NCI-H1092 treated with DMSO at 0.1 percent for 48 hours (cell line): ENCODE results near the gene PHIP.

Experiments used
- DNase-seq: peaks from one replicate; lab custom pipeline; 2025; lab: John Stamatoyannopoulos, UW

The PHIP gene

DNA sequence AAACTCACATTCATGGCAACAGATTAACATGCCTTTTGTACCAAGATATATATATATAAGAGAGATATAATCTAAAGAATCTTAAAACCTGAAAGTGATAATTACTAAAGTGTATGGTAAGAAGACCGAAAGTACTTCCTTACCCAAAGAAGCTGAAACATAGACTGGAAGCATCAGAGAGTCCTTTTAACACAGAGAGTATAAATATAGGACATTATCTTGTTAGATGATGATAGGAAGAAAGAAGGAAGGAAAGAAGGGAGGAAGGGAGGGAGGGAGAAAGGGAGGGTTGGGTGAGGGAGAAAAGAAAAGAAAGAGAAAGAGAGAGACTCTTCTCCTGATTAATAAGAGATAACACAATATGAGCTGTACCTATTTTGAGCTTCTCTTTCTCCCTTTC lies 68.2 kb downstream of the PHIP start:
- no peak for DNase-seq

DNA sequence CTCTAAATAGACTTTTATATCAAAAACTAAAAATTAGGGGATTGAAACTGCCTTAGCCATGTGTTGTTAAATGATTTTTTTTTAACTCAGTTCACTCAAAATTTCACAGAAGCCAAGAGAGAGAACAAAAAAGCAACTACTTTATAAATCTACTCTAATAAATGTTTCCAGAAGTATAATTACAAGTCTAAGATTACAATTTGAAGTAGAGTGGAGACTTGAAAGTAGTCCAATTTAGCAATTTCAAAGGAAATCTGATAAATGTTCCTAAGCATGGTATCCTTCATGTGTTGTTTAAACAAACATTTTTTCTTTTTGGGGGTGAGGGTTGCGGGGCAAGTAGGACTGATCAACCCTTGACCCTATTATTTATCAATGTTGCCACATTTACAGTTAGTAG lies 72.6 kb downstream of the PHIP start:
- DNase-seq = no peak

- DNase-seq = no peak
These were observed 73.0 kb downstream of the PHIP start for GRCh38 chr6:79005024-79005423.

DNA sequence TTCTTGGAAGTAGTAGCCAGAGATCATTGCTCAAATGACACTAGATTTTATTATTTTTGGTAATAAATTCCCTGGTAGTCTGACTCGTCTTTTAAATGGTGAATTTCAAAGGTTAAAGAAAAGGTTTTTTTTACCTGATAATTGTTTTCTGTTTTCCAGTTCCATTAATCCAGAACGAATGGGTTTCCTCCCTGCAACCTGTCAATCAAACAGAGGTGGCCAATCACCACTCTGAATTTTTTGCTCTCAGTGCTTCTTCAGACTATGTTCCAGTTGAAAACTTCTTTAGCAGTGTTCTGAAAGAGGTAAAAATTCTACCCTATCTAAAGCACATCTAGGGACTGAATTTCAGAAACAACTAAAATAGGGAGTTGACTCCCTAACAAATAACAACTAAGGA lies 73.8 kb downstream of the PHIP start:
- DNase-seq = no peak

GRCh38 chr6:79001415-79001814 lies 76.6 kb downstream of the PHIP start:
- no peak for DNase-seq

DNA sequence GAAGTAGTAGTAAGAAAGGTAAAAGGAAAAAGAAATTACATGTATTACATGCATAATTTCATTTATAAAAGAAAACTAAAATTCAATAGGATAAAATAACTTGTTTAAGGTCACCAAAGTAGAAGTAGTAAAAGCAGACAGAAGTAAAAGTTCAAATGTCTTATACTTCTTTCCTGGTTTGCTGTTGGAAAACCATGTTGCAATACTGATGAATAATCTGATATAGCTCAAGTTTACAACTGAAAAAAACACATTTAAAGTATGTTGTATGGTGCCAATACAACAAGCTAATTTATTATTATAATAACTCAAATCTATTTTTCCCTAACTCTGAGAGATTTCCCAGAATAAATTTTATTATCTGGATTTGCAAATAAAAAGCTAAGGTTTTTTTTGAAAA lies 78.3 kb downstream of the PHIP start:
- no peak for DNase-seq

DNA sequence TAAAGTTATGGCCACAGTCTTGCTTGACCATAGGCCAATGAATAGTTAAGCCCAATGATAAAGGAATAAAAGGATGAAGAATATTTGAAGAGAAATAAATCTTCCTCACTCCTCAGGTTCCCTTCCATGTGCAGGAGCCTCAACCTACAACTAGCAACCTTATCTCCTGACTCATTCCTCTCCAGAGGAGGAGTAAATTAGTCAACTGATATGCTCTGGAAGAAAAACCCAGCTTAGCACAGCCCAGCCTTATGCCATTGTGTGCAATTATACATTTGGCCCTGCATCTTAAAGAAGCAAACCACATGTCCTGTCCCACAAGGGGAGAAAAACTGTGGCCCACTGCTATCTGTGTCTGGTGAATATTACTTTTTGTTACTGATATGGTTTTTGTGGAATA lies 82.1 kb downstream of the PHIP start:
- DNase-seq = no peak

GRCh38 chr6:78995346-78995745 lies 82.7 kb downstream of the PHIP start:
- DNase-seq = no peak

DNA sequence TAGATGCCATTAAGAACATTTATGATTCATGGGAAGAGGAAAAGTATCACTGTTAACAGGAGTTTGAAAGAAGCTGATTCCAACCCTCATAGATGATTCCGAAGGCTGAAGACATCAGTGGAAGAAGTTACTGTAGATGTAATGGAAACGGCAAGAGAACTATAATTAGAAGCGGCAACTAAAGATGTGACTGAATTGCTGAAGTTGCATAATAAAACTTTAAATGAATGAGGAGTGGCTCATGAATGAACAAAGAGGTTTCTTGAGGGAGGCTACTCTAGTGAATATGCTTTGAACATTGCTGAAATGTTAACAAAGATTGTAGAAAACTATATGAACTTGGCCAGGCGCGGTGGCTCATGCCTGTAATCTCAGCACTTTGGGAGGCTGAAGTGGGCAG lies 84.1 kb downstream of the PHIP start:
- DNase-seq = no peak

DNA sequence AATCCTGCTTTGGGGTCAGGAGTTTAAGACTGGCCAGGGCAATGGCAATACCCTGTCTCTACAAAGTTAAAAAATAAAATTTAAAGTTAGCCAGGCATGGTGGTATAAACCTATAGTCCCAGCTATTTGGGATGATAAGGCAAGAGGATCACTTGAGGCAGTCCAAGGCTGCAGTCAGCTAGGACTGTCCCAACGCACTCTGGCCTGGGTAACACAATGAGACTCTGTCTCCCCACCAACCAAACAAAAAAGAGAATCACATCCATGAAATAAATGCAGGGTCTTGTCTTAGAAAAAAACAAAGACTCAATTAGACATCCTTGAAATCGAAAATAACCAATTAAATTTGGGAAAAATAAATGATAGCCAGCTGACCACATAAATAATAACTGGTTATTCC lies 88.9 kb downstream of the PHIP start:
- DNase-seq = no peak

- no peak for DNase-seq
These were observed 91.9 kb downstream of the PHIP start for GRCh38 chr6:78986161-78986560.

GRCh38 chr6:78984225-78984950 lies 93.7 kb downstream of the PHIP start:
- DNase-seq = no peak

GRCh38 chr6:78967191-78967590 lies 110.9 kb downstream of the PHIP start:
- DNase-seq = no peak

DNA sequence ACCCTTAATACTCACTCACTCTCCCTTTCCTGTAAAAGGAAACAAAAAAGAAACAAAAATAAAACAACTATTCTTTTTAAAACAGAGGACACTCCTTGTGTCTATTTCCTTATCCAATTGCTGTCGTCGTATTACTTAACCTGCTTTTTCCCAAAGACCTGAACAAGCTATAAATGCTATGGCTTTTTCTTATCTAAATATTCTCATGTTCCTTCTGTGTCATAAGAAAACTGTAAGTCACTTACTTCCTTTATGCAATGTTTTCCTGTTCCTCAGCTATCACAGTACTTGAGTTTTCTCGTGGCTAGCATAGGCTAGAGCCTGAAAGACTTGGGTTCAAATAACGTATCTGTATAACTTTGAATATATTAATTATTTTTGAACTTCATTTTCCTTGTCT lies 111.5 kb downstream of the PHIP start:
- DNase-seq = no peak

DNA sequence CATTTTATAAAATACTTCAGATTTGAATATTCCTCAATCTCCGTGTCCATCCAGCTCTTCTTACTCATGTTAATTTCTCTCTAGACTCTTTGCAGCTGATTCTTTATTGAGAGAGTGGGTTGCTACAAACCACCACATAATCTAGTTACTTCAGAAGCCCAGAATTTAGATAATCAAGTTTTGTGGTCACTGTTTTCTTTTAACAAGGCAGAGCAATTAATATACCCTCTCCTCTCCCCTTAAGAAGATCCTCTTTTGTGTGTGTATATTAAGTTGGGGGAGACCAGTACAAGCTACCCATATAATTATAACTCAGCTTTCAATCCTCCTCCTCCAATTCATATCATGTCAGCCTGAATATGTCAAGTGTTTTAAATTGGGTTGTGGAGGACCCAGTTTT lies 115.6 kb downstream of the PHIP start:
- DNase-seq = no peak

GRCh38 chr6:78954740-78955139 lies 123.3 kb downstream of the PHIP start:
- DNase-seq = no peak

- no peak for DNase-seq
These were observed 124.3 kb downstream of the PHIP start for GRCh38 chr6:78953798-78954197.

DNA sequence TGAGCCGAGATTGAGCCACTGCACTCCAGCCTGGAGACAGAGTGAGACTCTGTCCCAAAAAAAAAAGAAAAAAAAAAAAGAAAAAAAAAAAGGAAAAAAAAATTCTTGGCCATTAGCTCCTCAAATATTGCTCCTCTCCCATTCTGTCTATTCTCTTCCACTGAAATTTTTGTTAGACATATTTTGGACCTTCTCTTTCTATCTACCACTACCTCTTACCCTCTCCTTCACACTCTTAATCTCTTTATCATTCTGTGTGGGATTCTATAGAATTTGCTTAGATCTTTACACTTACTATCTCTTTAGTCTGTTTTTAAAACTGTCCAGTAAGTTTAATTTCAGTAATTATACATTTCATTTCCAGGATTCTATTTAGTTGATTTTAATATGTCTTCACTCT lies 125.7 kb downstream of the PHIP start:
- no peak for DNase-seq

GRCh38 chr6:78948785-78949184 lies 129.3 kb downstream of the PHIP start:
- DNase-seq = no peak

DNA sequence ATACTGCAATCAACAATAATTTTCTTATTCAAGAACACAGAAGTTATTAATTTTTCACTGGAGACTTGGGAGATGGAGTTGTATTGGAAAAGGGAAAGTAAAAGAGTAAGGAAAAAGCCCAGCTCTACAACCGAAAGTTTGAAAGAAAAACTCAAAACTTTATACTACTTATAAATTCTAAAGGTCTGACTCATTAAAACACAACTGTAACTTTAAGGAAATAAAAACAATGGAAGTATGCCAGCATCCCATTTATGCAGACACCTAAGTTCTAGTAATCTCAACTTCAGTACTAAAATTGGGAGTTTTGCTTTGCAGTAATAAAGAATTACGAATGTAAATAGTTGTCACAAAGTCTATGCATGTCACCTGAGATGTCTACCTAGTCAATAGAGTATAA lies 130.1 kb downstream of the PHIP start:
- DNase-seq = no peak

- DNase-seq = no peak
These were observed 130.5 kb downstream of the PHIP start for GRCh38 chr6:78947529-78947928.

DNA sequence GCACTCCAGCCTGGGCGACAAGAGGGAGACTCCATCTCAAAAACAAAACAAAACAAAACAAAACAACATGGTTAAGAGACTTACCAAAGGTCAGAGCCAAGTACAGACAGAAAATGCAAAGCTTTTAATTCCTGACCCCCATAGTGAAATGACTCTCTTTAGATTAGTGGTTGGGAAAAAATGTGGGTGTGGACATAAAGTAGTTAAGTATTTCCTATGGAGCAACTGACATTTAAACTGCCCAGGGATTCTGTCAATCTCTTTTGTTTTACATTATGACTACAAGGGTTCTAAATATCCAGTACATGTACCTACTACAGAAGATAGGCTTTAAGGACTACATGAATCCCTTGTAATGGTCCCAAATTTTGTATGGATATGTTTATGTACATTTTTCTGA lies 135.6 kb downstream of the PHIP start:
- DNase-seq = no peak

GRCh38 chr6:78936515-78936914 lies 141.5 kb downstream of the PHIP start:
- no peak for DNase-seq

- no peak for DNase-seq
These were observed 142.5 kb downstream of the PHIP start for GRCh38 chr6:78935553-78935952.

DNA sequence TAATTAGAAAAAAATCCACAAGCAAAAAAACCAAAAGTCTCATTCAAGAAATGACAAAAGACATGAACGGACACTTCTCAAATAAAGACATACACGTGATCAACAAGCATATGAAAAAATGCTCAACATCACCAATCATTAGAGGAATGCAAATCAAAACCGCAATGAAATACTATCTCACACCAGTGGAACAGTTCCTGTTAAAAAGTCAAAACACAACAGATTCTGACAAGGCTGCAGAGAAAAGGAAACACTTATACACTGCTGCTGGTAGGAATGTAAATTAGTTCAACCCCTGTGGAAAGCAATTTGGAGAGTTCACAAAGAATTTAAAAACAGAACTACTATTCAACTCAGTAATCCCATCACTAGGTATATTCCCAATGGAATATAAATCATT lies 152.7 kb downstream of the PHIP start:
- DNase-seq = no peak
